Left lung (tissue), 10 donors: ENCODE measurements around the gene CYP11A1. TPM values are rescaled to one million over a fixed set of nuclear protein-coding genes. Genes with fewer than 3 reads are reported as not detected.

Experiments
- ATAC-seq: fragments of 200-7000 bp; cut with Tn5 transposase; one replicate; pipeline ENCODE4 v1.9.1; 2020; ENCODE audit warnings: moderate library complexity
- DNase-seq, 4 donors: peaks; one replicate each; pipeline ENCODE4 v3.0.0-alpha.2; 2013 to 2020
- H3K27ac ChIP-seq, 2 donors: fragments of 200-600 bp; sonication (generic) in 1 of 2; one replicate each; pipeline versions ENCODE4 v1.5.0 to v1.8.0; 2020 to 2021
- H3K27me3 ChIP-seq, 2 donors: fragments of 200-600 bp; sonication (generic) in 1 of 2; one replicate each; pipeline versions ENCODE4 v1.5.0 to v1.8.0; 2020 to 2021
- H3K36me3 ChIP-seq, 2 donors: fragments of 200-600 bp; sonication (generic) in 1 of 2; one replicate each; pipeline versions ENCODE4 v1.5.0 to v1.8.0; 2020 to 2021
- H3K4me1 ChIP-seq, 2 donors: fragments of 200-600 bp; one replicate each; pipeline ENCODE4 v1.8.0; 2021
- H3K4me3 ChIP-seq, 2 donors: fragments of 200-600 bp; sonication (generic) in 1 of 2; one replicate each; pipeline versions ENCODE4 v1.5.0 to v1.8.0; 2020 to 2021; ENCODE audit warnings: mild to moderate bottlenecking in 1 of 2
- H3K9me3 ChIP-seq, 2 donors: fragments of 200-600 bp; sonication (generic) in 1 of 2; one replicate each; pipeline versions ENCODE4 v1.5.0 to v1.8.0; 2020 to 2021
- CTCF ChIP-seq, 2 donors: fragments of 200-600 bp; sonication (generic) in 1 of 2; IDR thresholded peaks; one replicate each; pipeline versions ENCODE4 v1.5.0 to v1.8.0; 2021; ENCODE audit warnings: antibody characterized with exemption in 2 of 2
- intact Hi-C, 2 donors: fragments of 100-400 bp; cut with DNase I; formaldehyde crosslinking; loops; one replicate each; pipeline versions ENCODE4 v1.11.2 to v1.14.2; 2022
- polyA plus RNA-seq, 6 donors: library from polyadenylated mRNA; unstranded; fragments of 120-200 nt; gene quantifications; one replicate each; pipeline ENCODE4 v1.2.1, GENCODE V29; 2013; ENCODE audit not compliant: insufficient read length in 6 of 6
- total RNA-seq, 2 donors: library from RNA; stranded (reverse); fragmentation: NEBNext Ultra II Directional; extraction: Animal tissue kit (Norgen Biotek cat#: 25700); gene quantifications; one replicate each; pipeline ENCODE4 v1.2.1, GENCODE V29; 2021
- donor health status: DM: no; HTN: yes; CAD: no.
- donor health status: DM: no; HTN: no; CAD: no.

CYP11A1 gene
- total and polyA plus RNA-seq, 8 donors: 0.34 to 1.3 (median 0.61) TPM

- Histone ChIP-seq H3K27me3 (peaks cover 0 to 84% of the 10 kb centered on the region in 2 donors), H3K9me3 (no peaks in the 10 kb centered on the region), H3K36me3 (no peaks in the 10 kb centered on the region), H3K4me1 (no peaks in the 10 kb centered on the region), H3K4me3 (no peak overlapping the region), H3K27ac (no peak overlapping the region)
- intact Hi-C loops: loop anchor here in 1 of 2 donors (10.0 kb wide), 1 partner anchor 177 kb away; no protein-coding TSS in a partner anchor
- DNase-seq (peak in 1 of 4 donors; percentile 10), ATAC-seq (no peak)
- no peak for TF ChIP-seq CTCF (IDR thresholded peaks at IDR 0.05)
Measured at GRCh38 chr15:74301583-74302361, 65.7 kb downstream of the CYP11A1 start.

DNA sequence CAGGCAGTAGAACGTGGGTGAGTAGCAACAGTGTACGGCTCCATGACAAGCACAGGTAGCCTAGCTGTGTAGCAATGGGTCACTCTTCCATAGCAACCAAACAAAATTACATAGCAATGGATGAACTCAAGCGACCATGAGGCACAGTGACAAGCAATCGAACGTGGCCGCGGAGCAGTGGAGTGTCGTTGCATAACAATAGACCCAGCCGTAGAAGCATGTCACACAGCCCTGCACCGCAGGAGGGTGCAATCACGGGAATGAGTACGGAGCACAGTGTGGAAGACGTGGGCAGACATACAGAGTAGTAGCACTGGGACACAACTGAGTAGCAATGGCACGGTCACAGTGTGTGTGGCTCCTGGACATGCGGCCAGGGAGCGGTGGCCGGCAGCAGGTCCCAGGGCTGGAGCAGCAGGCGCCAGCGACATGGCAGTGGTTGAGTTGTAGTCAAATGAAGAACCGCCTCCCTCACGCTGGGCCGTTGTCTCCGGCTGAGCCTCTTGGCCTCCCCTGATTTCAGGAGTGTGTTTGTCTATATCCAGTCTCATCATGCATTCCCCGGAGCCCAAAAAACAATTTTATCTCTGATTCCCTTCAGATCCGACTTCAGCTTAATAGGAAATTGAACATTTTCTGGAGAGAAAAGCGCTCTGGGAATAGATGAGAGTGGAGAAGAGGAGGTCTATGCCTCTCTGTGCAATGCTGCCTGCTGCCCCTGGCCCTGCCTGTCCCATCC lies 67.2 kb downstream of the CYP11A1 start:
- Histone ChIP-seq H3K9me3 (no peaks in the 10 kb centered on the region), H3K36me3 (no peaks in the 10 kb centered on the region), H3K27ac (no peak overlapping the region), H3K4me3 (no peak overlapping the region), H3K27me3 (peaks cover 0 to 69% of the 10 kb centered on the region in 2 donors), H3K4me1 (no peaks in the 10 kb centered on the region)
- peak in 1 of 4 donors; percentile 61 for DNase-seq
- intact Hi-C loops: loop anchor here in 1 of 2 donors (10.0 kb wide), 1 partner anchor 175 kb away; no protein-coding TSS in a partner anchor
- ATAC-seq: no peak
- TF ChIP-seq CTCF (IDR thresholded peaks at IDR 0.05): no peak

DNA sequence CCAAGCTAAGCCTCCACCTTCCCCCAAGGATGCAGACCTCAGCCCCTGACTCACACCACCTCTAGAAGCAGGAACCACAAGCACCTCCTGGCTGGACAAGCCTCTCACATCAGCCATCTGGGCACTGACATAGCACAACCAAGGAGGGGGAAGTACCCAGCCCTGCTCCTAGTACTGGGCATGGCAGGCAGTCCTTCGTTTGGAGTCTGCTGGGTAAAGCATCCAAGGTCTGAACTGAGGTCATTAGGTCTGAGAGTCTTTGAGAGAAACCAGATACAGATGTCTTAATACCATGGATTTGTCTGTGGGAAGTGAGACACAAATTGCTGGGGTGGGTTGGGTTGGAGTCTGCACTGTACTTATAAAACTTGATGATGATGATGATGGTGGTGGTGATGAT lies 69.6 kb downstream of the CYP11A1 start:
- ATAC-seq: no peak
- TF ChIP-seq CTCF (IDR thresholded peaks at IDR 0.05): no peak
- Histone ChIP-seq H3K9me3 (no peaks in the 10 kb centered on the region), H3K27me3 (peaks cover 0 to 66% of the 10 kb centered on the region in 2 donors), H3K36me3 (no peaks in the 10 kb centered on the region), H3K27ac (no peak overlapping the region), H3K4me3 (no peak overlapping the region), H3K4me1 (no peaks in the 10 kb centered on the region)
- intact Hi-C loops: no loop called here
- DNase-seq: peak in 1 of 4 donors; percentile 20

- Histone ChIP-seq H3K4me3 (no peak overlapping the region), H3K36me3 (no peaks in the 10 kb centered on the region), H3K4me1 (no peaks in the 10 kb centered on the region), H3K27me3 (peaks cover 0 to 69% of the 10 kb centered on the region in 2 donors), H3K9me3 (no peaks in the 10 kb centered on the region), H3K27ac (no peak overlapping the region)
- ATAC-seq: no peak
- intact Hi-C loops: no loop called here
- TF ChIP-seq CTCF (IDR thresholded peaks at IDR 0.05): no peak
- no peak for DNase-seq
Measured at GRCh38 chr15:74295800-74296199, 71.6 kb downstream of the CYP11A1 start.

DNA sequence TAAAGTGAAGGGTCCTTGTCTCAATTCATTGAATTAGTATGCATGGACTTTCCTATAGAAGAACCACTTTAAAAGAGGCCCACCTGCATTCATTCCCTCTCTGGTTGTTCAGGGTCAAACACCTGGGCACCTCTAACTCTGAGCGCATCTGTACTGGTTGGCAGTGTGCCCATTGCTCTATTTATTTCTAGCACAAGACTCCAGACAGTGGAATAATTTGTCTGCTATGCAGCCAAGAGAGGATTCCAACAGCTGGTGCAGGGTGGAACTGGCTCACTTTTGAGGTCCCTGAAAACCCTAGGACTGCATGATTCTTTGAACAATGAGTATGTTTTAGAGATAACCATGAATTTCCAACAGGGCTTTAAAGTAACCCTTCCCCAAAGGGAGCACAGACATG lies 73.4 kb downstream of the CYP11A1 start:
- H3K36me3 ChIP-seq: no peaks in the 10 kb centered on the region
- TF ChIP-seq CTCF (IDR thresholded peaks at IDR 0.05): no peak
- intact Hi-C loops: no loop called here

More for the DNA sequence above, 73.4 kb downstream of the CYP11A1 start:
- Histone ChIP-seq H3K4me3 (no peak overlapping the region), H3K4me1 (no peaks in the 10 kb centered on the region), H3K27me3 (peaks cover 0 to 61% of the 10 kb centered on the region in 2 donors), H3K27ac (no peak overlapping the region), H3K9me3 (no peaks in the 10 kb centered on the region)
- ATAC-seq (no peak), DNase-seq (no peak)
